GM12878 (cell line): ENCODE data around the gene CERK. TPM values are rescaled to one million over a fixed set of nuclear protein-coding genes. Genes with fewer than 3 reads are reported as not detected.

Experiments
- ATAC-seq: fragments of 200-7000 bp; cut with Tn5 transposase; 3 replicates; pipeline ENCODE4 v1.9.1; 2020; ENCODE audit warnings: mild to moderate bottlenecking, moderate library complexity
- BruUV-seq: library from RNA; stranded (reverse); fragments of 400-500 nt; replicated peaks from 2 replicates; lab custom pipeline; 2021; lab: Mats Ljungman, UMichigan
- CTCF ChIA-PET: fragments of 300-600 bp; sonication (Branson Sonifier 250); formaldehyde crosslinking; extraction: SDS; loops from one replicate; lab custom pipeline; 2021; ENCODE audit warnings: inconsistent platforms; lab: Yijun Ruan, JAX
- POLR2A ChIA-PET: fragments of 350-600 bp; formaldehyde crosslinking; extraction: SDS; loops from one replicate; lab custom pipeline; 2021; ENCODE audit warnings: inconsistent platforms; lab: Charles Lee
- RAD21 ChIA-PET: fragments of 300-600 bp; sonication (Branson Sonifier 250); formaldehyde crosslinking; loops from one replicate; lab custom pipeline; 2023; ENCODE audit warnings: antibody characterized with exemption; ENCODE audit not compliant: unreplicated experiment; lab: Charles Lee
- SMC1A ChIA-PET: fragments of 300-600 bp; sonication (Branson Sonifier 250); formaldehyde crosslinking; loops from one replicate; lab custom pipeline; 2023; ENCODE audit not compliant: unreplicated experiment, uncharacterized antibody; lab: Charles Lee
- DNase-seq: peaks from one replicate; pipeline ENCODE4 v3.0.0-alpha.2; 2011; ENCODE audit warnings: low read depth, low spot score
- FAIRE-seq: peaks from 3 replicates; lab custom pipeline; 2011; peaks lifted over from hg19 to GRCh38; lab: Jason Lieb, UNC
- H2AFZ ChIP-seq: 2 replicates; pipeline ENCODE4 v1.6.0; 2011; ENCODE audit warnings: low read depth, low read length, control low read depth; ENCODE audit not compliant: control insufficient read depth
- H3K27ac ChIP-seq: 2 replicates; pipeline ENCODE4 v1.5.1; 2011; ENCODE audit warnings: control low read depth; ENCODE audit not compliant: control insufficient read depth, insufficient read depth
- H3K27me3 ChIP-seq, 2 experiments: replicated peaks in 1 of 2; 2 replicates each; pipeline versions ENCODE4 v1.6.0 to v1.6.1; 2011; ENCODE audit warnings: low read length in 1 of 2; ENCODE audit not compliant: control insufficient read depth in 2 of 2, insufficient read depth in 2 of 2
- H3K36me3 ChIP-seq, 2 experiments: 2 replicates each; pipeline ENCODE4 v1.5.1; 2011; ENCODE audit warnings: low read length in 1 of 2; ENCODE audit not compliant: control insufficient read depth in 2 of 2, insufficient read depth in 2 of 2
- H3K4me1 ChIP-seq: 2 replicates; pipeline ENCODE4 v1.6.1; 2011; ENCODE audit warnings: mild to moderate bottlenecking, low read length, moderate library complexity, mixed read lengths; ENCODE audit not compliant: control insufficient read depth, insufficient read depth
- H3K4me2 ChIP-seq: 2 replicates; pipeline ENCODE4 v1.6.0; 2011; ENCODE audit warnings: control low read depth; ENCODE audit not compliant: control insufficient read depth, insufficient read depth
- H3K4me3 ChIP-seq: fragments of 200-600 bp; sonication (generic); 2 replicates; pipeline ENCODE4 v1.5.1; 2016
- H3K79me2 ChIP-seq: 2 replicates; pipeline ENCODE4 v1.6.0; 2011; ENCODE audit warnings: low read length; ENCODE audit not compliant: control insufficient read depth, insufficient read depth
- H3K9ac ChIP-seq: 2 replicates; pipeline ENCODE4 v1.8.0; 2011; ENCODE audit warnings: low read length, control low read depth, mixed read lengths; ENCODE audit not compliant: control insufficient read depth, insufficient read depth
- H3K9me3 ChIP-seq: replicated peaks from 3 replicates; pipeline ENCODE4 v1.5.1; 2011; ENCODE audit warnings: mild to moderate bottlenecking, low read length; ENCODE audit not compliant: control insufficient read depth, insufficient read depth
- H4K20me1 ChIP-seq: 2 replicates; pipeline ENCODE4 v1.6.0; 2011; ENCODE audit not compliant: control insufficient read depth, insufficient read depth
- ESRRA ChIP-seq: IDR thresholded peaks from 2 replicates; pipeline ENCODE4 v1.6.1; 2012; ENCODE audit warnings: mild to moderate bottlenecking, low read length, improper control_type of control experiment
- MEF2B ChIP-seq: fragments of 450-650 bp; IDR thresholded peaks from 2 replicates; pipeline ENCODE4 v1.6.1; 2018; ENCODE audit warnings: mild to moderate bottlenecking, moderate library complexity; ENCODE audit not compliant: partially characterized antibody, poor library complexity, severe bottlenecking
- NR2C1 ChIP-seq: fragments of 450-650 bp; IDR thresholded peaks from 2 replicates; pipeline ENCODE4 v1.6.1; 2017; ENCODE audit warnings: antibody characterized with exemption, mild to moderate bottlenecking, moderate library complexity
- RELA ChIP-seq: fragments of 450-650 bp; IDR thresholded peaks from 2 replicates; pipeline ENCODE4 v1.8.0; 2014; ENCODE audit warnings: borderline replicate concordance; ENCODE audit not compliant: partially characterized antibody
- SMAD5 ChIP-seq: IDR thresholded peaks from 2 replicates; pipeline ENCODE4 v1.6.1; 2016; ENCODE audit warnings: antibody characterized with exemption, low read depth
- SRF ChIP-seq, 2 experiments: IDR thresholded peaks; 2 replicates each; pipeline ENCODE4 v1.6.1; 2011; ENCODE audit warnings: low read depth in 2 of 2, low read length in 2 of 2, mild to moderate bottlenecking in 1 of 2, moderate library complexity in 1 of 2
- YY1 ChIP-seq: IDR thresholded peaks from 2 replicates; pipeline ENCODE4 v1.6.1; 2011; ENCODE audit warnings: low read depth, mild to moderate bottlenecking, low read length
- ZNF384 ChIP-seq: IDR thresholded peaks from 2 replicates; pipeline ENCODE4 v1.6.1; 2012; ENCODE audit warnings: low read depth, mild to moderate bottlenecking, low read length, improper control_type of control experiment, borderline replicate concordance
- ZZZ3 ChIP-seq: IDR thresholded peaks from 2 replicates; pipeline ENCODE4 v1.6.1; 2011; ENCODE audit warnings: low read depth; ENCODE audit not compliant: control insufficient read depth, insufficient read length
- WGBS: methylation state at CpG from one replicate; pipeline ENCODE4 v1.1.6; 2016; ENCODE audit warnings: low lambda C conversion rate; ENCODE audit not compliant: insufficient replicate concordance, insufficient coverage; ENCODE audit errors: missing lambda C conversion rate; 5-methylcytosine and 5-hydroxymethylcytosine counted together
- in situ Hi-C: fragments of 300-500 bp; cut with MboI; formaldehyde crosslinking; loops from 9 replicates; pipeline ENCODE4 v1.14.3; 2018; ENCODE audit warnings: mixed read lengths
- intact Hi-C: fragments of 100-400 bp; cut with micrococcal nuclease; formaldehyde crosslinking; loops from one replicate; pipeline ENCODE4 v1.14.2; 2022; ENCODE audit not compliant: unreplicated experiment
- polyA plus RNA-seq, 11 experiments: library from polyadenylated mRNA; depleted of rRNA in 4 of 11; unstranded in 6 of 11; stranded (reverse) in 5 of 11; fragments of >200 nt; fragmentation: Nextera tagmentation in 4 of 11; fragmentation: Illumina TruSeq in 1 of 11; extraction: Ambion mirVana in 4 of 11; extraction: Trizol in 1 of 11; gene quantifications; 1 replicate in 1 of 11; 2 replicates in 10 of 11; pipeline versions ENCODE4 v1.2.1 to v1.2.3, GENCODE V29; 2011 to 2016; ENCODE audit warnings: inconsistent platforms in 2 of 11, missing spikeins in 2 of 11, low read depth in 1 of 11
- total RNA-seq, 4 experiments: library from RNA; depleted of rRNA in 3 of 4; stranded (reverse); fragments of >200 nt in 3 of 4; fragmentation: Illumina TruSeq in 1 of 4; extraction: Trizol in 1 of 4; gene quantifications; 2 replicates each; pipeline versions ENCODE4 v1.2.1 to v1.2.3, GENCODE V29; 2013 to 2021
- TF ChIP-seq, protein P1 (sequence below): fragments of 450-650 bp; IDR thresholded peaks from 2 replicates; pipeline ENCODE4 v1.6.1; 2017; ENCODE audit warnings: mild to moderate bottlenecking, low read depth, inconsistent platforms; ENCODE audit not compliant: poor library complexity, severe bottlenecking

Gene CERK
- total and polyA plus RNA-seq, 10 of the 15 experiments (the other 5 are each of a cell fraction or from before 2014, with no cell fraction given) = 4.0 to 41.1 (median 30.2) TPM

DNA sequence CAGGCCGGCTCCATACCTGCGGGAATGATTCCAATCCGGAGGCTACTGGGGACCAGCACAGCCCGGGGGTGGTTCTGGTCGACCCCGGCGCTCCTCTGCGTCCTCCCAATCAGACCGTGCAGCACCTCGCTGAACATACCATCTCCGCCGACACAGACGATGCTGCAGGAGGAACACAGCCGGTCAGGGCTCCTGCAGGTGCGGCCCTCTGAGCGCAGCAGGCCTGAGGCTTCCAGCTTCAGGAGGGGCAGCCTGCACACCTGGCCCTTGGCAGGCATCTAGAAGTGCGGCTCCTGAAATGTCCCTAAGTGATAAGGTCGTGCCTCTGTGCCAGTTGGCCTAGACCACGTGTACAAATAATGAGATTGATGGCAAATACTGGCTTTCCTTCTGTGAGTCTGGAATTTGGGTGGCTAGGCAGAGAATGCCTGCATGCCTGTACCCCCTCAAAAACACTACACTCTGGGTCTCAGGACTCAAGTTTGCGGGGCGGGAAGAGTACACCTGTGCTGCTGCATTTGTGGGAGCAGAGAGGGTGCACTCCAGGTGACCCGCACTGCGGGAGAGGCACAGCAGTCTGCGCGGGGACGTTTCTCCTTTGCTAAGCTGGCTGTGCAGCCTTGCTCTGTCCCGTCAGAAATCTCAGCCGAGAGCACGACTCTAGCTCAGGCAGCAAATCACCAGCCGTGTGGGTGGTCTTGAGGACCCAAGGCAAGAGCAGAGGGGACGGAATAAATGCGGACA is 30.1 kb downstream of the CERK start (continued):
- TF ChIP-seq MEF2B (no peak), ESRRA (no peak), YY1 (no peak)

DNA sequence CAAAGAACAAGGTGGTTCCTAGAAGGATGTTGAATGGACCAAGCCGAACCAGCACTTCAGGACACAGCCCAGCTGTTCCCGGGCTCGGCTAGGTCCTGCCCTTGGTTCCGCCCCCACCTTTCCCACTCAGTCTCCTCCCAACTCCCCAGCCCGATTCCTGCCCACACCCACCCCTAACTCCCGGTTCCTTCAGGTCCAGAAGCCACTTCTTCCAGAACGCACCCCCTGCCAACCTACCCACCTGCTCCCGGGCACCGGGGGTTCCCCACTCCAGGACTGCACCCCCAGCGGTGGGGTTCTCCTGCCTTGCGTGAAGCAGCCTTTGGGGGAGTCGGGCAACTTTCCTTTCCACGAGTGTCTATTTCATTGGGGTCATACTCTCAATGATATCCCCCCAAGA is 30.7 kb downstream of the CERK start:
- Histone ChIP-seq H3K79me2 (no peaks in the 10 kb centered on the region), H3K9me3 (no peaks in the 10 kb centered on the region), H3K36me3 (peaks cover 22 to 29% of the 10 kb centered on the region in 2 experiments), H3K4me3 (no peak overlapping the region), H4K20me1 (no peaks in the 10 kb centered on the region), H3K4me1 (no peaks in the 10 kb centered on the region), H3K9ac (no peak overlapping the region), H3K4me2 (no peak overlapping the region), H3K27ac (no peak overlapping the region), H2AFZ (no peak overlapping the region), H3K27me3 (no peaks in the 10 kb centered on the region)
- no peak for ATAC-seq
- intact Hi-C loops = no loop called here
- SMC1A ChIA-PET = no interaction called here
- DNase-seq = no peak
- no TSS peak for BruUV-seq
- RAD21 ChIA-PET = no interaction called here
- no peak for TF ChIP-seq ESRRA
- no peak for TF ChIP-seq ZZZ3
- in situ Hi-C loops = no loop called here
- FAIRE-seq = no peak
- CTCF ChIA-PET = no interaction called here
- POLR2A ChIA-PET = no interaction called here
- 94% methylated on average over 13 of the region's 13 CpGs for WGBS

DNA sequence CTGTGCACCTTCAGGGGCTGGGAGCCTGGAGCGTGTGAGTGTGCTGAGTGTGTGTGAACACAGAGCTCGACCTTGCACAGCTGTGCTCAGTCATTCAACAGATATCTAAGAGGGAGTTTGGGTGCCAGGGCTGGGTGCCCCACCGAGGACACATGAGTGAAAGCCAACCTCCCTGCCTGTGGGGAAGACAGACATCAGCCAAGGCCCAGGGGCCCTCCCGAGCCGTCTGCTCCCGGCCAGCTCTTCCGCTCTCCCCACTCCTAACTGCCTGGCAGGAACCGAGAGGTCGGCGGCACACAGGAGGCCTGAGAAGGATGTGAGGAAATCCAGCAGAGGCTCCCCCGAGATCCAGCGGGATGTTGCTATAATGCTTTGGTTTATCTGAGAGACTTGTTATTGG is 32.0 kb downstream of the CERK start:
- ChIA-PET CTCF (interaction anchor here (0.6 to 0.7 kb wide), 3 partner anchors 8 to 95 kb away, joined by 3 read pairs; no protein-coding TSS in a partner anchor), RAD21 (no interaction called here), POLR2A (no interaction called here), SMC1A (no interaction called here)
- Histone ChIP-seq H3K79me2 (no peaks in the 10 kb centered on the region), H3K9me3 (no peaks in the 10 kb centered on the region), H3K4me1 (no peaks in the 10 kb centered on the region), H2AFZ (no peak overlapping the region), H3K9ac (no peak overlapping the region), H3K4me2 (no peak overlapping the region), H3K36me3 (peaks cover 13 to 34% of the 10 kb centered on the region in 2 experiments), H3K27me3 (no peaks in the 10 kb centered on the region), H4K20me1 (no peaks in the 10 kb centered on the region), H3K4me3 (no peak overlapping the region), H3K27ac (no peak overlapping the region)
- FAIRE-seq (no peak), ATAC-seq (no peak), DNase-seq (no peak)
- intact Hi-C loops (no loop called here), in situ Hi-C loops (no loop called here)
- no TSS peak for BruUV-seq
- 95% methylated on average over 12 of the region's 12 CpGs for WGBS
- no peak for TF ChIP-seq SRF (IDR thresholded peaks at IDR 0.05; ENCODE audit: low read depth in 2 of 2, low read length in 2 of 2)
- TF ChIP-seq SMAD5 = no peak
- TF ChIP-seq, protein P1, sequence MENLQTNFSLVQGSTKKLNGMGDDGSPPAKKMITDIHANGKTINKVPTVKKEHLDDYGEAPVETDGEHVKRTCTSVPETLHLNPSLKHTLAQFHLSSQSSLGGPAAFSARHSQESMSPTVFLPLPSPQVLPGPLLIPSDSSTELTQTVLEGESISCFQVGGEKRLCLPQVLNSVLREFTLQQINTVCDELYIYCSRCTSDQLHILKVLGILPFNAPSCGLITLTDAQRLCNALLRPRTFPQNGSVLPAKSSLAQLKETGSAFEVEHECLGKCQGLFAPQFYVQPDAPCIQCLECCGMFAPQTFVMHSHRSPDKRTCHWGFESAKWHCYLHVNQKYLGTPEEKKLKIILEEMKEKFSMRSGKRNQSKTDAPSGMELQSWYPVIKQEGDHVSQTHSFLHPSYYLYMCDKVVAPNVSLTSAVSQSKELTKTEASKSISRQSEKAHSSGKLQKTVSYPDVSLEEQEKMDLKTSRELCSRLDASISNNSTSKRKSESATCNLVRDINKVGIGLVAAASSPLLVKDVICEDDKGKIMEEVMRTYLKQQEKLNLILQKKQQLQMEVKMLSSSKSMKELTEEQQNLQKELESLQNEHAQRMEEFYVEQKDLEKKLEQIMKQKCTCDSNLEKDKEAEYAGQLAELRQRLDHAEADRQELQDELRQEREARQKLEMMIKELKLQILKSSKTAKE = no peak
- TF ChIP-seq ZNF384 = no peak
- TF ChIP-seq RELA = no peak
- no peak for TF ChIP-seq NR2C1
